Activated T-helper 9 cell treated with anti-CD3 and anti-CD28 coated beads, Interleukin-2, amount 50 U/mL, for 16 hours (primary cell): ENCODE data around the gene CTAG1A.
"Not testable (repeated sequence)": the region's sequence is repeated elsewhere in the genome, so short reads cannot be mapped to it uniquely, and the experiment has no call there.

Source experiments
- DNase-seq: peaks from one replicate; pipeline ENCODE4 v3.0.0-alpha.2; 2020; ENCODE audit warnings: low read depth

CTAG1A gene

DNA sequence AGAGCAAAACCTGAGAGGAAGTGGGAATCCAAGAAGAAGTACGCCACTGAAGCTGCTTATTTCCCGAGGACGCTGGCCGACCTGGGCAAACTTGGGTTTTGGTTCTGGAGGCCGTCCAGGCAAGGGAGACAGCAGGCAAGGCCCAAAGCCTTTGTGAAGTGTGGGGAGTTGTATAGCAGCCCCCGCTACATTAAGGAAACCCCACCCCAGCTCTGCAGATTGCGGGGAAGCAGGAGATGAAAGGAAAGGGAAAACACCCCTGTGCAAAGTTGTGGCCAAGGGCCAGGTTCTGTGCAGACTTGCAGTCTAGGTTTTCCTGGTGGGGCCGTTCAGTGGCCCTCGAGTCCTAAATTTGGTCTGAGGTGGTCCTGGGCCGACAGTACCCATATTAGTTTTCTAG lies 11.9 kb upstream of the CTAG1A start:
- DNase-seq: not testable (repeated sequence)

DNA sequence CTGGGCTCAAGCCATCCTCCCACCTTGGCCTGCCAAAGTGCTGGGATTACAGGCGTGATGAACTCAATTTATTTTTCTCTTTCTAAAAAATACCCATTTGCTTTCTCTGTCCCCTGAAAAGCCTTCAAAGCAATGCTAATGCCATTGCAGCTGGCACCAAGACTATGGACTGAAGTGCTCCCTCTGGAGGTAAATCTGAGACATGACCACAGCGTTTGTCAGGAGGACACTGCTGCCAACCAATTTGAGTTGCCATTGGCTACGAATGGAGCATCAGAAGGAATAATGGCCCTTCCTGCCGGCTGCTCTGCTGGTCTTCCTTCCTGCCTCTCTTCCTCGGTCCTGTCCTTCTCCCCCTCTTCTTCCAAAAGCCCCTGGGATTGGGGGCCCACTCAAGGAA lies 9.9 kb upstream of the CTAG1A start:
- not testable (repeated sequence) for DNase-seq

DNA sequence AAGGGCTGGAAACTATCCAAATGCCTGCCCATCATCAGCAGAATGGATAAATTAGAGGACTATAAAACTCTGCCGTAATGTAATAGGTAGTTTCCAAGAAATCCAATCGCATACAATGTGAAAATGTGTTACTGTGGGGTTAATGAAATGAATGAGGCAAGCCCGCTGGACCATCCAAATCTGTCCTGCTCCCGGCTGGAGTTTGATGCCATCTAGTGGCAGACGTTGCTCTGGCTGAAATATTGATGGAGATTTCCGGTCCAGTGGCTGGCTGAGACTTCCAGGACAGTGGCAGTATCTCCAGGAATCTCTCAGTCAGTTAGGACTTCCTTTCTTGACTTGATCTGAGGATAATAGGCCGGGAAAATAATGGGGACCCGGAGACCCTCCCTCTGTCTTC lies 1.9 kb upstream of the CTAG1A start:
- DNase-seq: not testable (repeated sequence)

DNA sequence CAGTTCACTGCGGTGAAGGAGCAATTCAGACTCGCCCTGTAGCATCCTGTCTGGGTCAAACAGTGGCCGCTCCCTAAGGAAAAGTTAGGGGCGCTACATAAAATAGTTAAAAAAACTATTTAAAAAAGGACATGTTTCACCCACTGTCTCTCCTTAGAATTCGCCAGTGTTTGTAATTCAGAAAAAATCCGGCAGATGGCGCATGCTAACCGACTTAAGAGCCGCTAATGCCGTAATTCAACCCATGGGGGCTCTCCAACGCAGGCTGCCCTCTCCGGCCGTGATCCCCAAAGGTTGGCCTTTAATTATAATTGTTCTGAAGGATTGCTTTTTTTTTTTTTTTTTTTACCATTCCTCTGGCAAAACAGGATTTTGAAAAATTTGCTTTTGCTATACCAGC lies 5.5 kb downstream of the CTAG1A start:
- DNase-seq: not testable (repeated sequence)

DNA sequence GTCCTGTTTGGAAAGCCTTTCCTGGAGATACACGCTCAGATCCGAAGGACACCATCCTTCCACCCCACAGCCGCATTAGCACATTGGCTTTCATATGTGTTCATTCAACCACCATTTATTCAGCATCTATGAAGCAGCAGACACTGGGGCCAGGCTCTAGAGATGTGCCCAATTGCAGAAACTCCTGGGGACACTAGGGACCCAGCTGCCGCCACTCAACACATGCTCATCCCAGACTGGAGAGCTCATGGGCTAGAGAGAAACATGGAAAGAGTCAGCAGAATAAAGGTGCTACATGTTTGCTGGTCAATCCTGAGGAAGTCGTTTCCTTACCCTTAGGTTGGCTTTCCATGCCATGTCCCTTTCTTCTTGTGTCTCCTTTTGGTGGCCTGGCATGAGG lies 7.6 kb downstream of the CTAG1A start:
- DNase-seq: no peak

DNA sequence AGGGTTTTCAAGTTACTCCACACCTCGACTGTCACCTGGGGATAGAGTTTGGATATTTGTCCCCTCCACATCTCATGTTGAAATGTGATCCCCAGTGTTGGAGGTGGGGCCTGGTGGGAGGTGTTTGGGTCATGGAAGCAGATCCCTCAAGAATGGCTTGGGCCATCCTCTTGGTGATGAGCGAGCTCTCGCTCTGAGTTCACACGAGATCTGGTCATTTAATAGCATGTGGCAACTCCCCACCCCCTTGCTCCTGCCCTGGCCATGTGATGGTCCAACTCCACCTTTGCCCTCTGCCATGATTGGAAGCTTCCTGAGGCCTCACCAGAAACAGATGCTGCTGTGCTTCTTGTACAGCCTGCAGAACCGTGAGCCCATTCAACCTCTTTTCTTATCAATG lies 8.3 kb downstream of the CTAG1A start:
- no peak for DNase-seq

DNA sequence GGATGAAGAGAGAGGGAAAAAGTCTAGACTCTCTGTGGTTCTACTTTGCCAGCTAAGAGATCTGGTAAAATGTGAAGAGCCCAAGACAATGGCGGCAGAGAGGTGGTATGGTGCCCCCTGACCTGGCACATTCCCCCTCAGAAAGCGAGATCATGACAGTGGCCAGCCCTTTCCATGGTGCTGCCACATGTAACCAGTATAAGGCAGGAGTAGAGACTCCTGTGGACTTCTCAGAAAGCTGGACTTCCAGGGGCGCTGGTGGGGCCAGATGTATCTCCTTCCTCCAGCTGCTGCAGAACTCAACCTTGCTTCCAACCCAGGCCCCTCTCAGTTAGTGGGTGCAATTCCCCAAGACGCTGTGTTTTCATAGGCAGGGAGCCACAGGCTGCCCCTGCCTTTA lies 9.6 kb downstream of the CTAG1A start:
- DNase-seq: no peak

DNA sequence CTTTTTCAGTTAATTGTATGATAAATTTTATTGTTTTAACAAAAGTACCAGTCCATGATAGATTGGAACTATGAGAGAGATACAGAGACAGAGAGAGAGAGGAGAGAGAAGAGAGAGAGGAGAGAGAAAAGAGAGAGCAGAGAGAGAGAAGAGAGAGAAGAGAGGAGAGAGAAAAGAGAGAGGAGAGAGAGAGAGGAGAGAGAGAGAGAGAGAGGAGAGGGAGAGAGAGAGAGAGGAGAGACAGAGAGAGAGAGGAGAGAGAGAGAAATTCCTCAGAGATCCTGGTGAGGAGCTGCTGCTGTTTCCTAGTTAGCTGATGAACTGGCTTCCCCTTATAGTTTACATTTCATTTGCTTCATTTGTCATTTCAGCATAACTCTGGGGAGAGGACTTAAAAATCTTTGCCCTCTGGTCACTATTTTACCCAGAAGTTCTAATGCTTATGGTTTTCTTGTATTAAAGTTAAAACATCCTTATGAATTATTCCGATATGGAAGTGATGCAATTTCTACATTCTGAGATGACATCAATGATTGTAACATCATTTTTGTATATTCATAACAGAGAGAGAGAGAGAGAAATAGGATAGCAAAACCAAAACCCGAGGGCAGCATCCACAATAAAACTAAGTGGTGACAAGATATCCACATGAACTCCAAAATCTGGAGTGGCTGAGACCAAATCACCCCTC lies 10.8 kb downstream of the CTAG1A start:
- no peak for DNase-seq

DNA sequence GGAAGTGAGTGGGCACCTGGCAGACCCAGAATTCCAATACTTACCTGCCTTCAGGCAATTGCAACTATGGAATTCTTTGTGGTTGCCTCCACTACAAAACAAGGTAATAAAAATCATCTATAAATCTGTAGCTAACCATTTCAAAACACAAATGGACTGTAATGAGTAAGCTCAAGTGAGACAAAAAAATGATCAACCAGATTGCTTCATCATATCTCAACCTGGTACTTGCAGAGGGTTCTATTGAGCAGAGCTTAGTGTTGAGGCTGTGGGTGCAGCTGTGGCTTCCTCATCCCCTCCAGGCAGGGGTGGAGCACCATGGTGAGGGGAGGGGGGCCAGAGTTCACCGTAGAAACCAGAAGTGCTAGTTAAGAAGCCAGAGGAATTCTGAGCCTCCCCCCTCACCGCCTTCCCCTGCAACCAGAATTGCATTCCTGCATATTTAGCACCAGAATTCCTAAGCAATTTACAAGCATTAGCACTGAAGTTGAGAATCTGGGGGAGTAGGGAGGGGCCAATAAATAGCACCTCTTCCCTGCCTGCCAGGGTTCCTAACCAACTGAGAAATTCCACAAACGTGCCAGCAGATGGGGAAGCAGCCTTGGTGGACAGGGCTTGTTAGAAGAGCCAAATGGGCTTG lies 11.5 kb downstream of the CTAG1A start:
- no peak for DNase-seq

DNA sequence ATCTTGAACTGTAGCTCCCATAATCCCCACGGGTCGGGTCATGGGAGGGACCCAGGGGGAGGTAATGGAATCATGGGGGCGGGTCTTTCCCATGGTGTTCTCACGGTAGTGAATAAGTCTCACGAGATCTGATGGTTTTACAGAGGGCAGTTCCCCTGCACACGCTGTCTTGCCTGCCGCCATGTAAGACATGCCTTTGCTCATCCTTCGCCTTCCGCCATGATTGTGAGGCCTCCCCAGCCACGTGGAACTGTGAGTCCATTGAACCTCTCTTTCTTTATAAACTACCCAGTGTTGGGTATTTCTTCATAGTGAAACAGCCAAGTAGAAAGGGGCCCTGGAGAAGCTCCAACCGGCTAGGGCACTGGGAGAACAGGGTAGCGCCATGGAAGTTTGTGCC lies 12.3 kb downstream of the CTAG1A start:
- DNase-seq: no peak

DNA sequence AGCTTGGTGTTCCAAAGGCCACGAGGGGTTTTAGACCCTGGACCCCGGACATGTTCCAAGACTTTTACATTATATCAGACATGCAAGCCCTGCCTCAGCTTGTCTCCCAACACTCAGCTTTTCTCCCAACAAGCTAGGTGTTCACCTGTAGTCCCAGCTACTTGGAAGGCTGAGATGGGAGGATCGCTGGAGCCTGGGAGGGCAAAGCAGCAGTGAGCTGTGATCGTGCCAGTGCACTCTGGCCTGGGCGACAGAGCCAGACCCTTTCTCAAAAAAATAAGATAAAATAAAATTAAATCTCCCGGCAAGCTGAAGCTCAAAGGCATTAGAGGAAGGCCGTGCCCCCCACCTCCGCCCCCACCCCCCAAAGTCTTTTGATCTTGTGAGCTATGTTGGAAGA lies 13.7 kb downstream of the CTAG1A start:
- DNase-seq: no peak

DNA sequence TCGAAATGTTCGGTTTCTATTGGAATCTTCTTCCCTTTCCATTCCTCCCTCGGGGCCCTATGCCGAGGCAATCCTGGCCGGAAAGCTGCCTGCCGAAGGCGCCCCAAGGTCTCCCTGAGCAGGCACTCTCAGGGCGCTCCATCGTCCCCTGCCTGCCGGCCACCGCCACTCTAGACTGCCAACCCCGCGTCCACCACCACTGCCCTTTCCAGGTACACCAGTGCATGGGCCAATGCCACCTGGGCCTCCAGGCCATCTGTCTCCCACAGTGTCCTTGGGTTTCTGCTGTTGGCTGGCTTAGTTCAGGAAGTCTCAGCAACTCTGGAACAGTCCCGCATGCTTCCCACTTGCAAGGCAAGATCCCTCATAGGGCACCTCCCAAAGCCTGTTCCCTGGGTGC lies 14.6 kb downstream of the CTAG1A start:
- DNase-seq: no peak

DNA sequence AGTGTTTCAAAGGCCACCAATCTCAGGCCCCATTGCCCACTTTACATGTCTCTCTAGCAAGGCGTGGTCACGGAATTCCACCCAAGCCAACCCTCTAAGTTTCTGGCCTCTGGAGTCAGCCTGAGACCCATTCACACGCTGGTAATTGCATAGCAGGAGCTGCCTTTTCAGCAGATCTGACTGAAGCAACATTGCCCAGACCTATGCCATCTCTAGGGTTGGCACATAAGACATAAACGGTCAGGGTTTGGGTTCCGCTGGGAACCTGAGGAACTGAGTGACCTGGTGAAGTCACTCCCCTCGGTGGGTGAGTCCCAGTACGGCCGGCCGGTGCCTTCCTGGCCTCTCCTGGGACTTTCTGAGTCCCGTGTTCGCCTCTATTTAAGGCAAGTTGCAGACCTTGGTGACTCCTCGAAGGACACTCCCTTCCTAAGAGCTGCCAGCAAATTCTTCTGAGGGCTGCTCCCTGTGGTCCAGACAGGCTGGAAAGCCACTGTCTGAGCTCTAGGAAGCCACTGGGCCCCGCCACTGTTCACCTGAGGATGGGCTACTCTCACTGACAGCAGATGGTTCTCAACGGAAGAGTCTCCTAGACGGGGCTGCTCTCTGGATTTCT lies 15.9 kb downstream of the CTAG1A start:
- no peak for DNase-seq

DNA sequence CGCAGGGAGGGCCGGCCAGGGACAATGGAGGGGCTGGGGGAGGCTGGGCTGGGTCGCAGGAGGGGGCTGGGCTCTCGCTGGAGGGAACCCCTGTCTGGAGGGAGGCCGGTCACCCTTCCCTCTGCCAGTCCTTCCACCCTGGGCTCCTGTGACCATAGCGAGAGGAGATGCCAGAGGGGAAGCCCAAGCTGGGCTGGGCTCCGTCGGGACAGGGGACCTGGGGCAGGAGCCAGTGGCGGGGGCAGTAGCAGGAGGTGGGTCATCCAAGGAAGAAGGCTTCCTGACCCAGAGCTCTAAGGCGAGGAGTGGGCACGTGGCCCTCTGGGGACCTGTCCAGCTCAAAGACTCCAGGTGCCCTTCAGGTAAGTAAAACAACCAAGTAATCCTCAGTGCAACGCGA lies 17.3 kb downstream of the CTAG1A start:
- no peak for DNase-seq

DNA sequence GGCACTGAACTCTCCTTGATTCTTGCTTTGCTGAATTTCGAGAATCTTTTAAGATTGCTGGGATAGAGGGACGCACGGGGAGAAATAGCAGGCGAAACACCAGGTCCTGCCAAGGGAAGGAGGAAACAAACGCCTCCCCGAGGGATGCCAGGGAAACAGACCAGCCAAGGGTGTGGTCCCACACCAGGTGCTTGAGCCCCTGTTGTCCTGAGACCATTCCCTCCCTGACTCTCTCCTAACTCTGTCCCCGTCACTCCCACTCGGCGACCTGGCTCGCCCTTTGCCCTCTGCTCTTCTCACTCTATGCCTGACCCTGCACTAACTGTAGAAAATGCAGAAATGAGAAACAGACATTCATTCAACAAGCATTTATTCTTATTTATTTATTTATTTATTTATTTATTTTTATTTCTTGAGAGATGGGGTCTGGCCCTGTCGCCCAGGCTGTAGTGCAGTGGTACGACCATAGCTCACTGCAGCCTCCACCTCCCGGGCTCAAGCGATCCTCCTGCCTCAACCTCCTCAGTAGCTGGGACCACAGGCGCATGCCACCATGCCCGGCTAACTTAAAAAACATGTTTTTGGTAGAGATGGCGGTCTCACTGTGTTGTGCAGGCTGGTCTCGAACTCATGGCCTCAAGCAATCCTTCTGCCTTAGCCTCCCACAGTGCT lies 18.0 kb downstream of the CTAG1A start:
- no peak for DNase-seq

DNA sequence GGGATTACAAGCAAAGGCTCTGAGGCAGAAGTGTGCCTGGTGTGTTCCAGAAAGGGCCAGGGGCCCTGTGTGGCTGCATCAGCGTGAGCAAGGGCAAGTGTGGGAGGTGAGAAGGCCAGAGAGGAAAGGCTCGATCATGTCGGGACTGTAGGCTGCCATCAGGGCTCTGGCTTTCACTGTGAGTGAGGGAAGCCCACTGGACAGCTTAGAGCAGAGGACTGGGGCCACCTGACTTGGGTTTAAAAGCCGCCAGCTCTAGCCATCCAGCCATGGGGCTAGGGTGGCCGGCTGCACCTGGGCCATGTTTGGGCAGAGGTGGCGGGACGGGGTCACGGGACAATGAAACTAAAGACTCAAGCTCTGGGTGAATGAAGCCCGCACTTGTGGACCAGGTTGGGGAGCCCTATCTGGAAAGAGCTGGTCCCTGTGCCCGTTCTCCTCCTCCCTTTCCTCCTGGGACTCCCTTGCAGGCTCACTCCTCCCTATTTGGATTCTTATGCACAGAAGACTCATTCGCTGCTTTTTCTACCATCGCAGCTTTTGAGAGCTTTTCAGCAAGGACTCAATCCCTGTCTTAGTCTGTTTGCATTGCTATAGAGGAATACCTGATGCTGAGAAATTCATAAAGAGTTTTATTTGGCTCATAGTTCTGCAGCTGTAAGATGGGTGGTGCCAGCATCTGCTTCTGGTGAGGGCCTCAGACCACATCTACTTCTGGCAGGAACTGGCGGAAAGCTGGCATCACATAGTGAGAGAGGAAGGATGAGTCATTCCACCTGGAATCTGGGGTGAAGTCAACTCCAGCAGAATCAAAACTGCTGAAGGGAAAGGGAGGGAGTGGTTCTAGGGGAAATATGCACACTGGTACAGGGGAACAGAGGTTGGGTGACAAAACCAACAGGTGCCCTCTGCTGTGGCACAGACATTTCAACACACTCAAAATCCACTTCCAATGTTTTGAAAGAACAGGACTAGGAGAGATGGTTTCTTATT lies 18.8 kb downstream of the CTAG1A start:
- no peak for DNase-seq

DNA sequence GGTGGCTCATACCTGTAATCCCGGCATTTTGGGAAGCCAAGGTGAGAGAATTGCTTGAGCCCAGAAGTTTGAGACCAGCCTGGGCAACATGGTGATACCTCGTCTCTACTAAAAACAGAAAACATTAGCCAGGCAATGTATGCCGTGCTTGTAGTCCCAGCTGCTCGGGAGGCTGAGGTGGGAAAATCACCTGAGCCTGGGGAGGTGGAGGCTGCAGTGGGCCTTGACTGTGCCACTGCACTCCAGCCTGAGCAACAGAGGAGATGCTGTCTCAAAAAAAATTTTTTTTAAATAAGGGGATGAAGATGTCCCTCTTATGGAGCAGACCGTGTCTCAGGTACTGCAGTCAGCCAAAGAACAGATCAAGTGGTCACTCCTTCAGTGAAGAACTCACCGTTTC lies 20.6 kb downstream of the CTAG1A start:
- no peak for DNase-seq

DNA sequence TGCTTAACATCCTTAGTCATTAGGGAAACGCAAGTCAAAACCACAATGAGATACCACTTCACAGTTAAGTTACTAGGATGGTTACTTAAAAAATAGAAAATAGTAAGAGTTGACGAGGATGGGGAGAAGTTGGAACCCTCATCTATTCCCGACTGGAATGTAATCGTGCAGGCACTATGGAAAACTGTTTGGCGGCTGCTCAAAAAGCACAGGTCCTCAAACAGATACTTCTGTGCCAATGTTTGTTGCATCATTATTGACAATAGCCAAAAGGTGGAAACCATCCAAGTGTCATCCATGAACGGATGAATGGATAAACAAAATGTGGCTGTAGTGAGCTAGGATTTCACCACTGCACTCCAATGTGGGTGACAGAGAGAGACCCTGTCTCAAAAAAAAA lies 22.4 kb downstream of the CTAG1A start:
- no peak for DNase-seq

DNA sequence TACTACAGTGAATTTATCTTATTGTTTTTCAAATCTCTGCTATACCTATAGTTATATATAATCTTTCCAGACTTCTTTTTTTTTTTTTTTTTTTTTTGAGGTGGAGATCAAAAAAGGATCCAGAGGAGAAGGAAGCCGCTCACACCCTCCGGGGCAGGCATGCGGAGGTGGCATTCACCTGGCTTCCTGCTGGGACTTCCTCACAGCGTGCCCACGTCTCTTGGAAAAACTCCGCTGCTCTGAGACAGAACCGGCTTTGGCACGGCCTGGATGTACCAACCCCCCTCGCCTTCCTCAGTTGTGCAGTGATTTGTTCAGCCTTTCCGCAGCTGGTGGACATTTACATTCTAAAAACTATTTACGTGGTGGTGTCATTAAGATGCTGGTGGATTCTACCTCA lies 23.0 kb downstream of the CTAG1A start:
- not testable (repeated sequence) for DNase-seq

DNA sequence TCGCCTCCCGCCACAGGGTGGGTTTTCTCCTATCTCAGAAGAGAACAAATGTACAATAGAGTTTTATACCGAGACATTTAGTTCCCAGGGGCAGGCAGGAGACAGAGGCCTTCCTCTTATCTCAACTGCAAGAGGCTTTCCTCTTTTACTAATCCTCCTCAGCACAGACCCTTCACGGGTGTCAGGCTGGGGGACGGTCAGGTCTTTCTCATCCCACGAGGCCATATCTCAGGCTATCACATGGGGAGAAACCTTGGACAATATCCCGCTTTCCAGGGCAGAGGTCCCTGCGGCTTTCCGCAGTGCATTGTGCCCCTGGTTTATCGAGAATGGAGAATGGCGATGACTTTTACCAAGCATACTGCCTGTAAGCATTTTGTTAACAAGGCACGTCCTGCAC lies 23.9 kb downstream of the CTAG1A start:
- not testable (repeated sequence) for DNase-seq

DNA sequence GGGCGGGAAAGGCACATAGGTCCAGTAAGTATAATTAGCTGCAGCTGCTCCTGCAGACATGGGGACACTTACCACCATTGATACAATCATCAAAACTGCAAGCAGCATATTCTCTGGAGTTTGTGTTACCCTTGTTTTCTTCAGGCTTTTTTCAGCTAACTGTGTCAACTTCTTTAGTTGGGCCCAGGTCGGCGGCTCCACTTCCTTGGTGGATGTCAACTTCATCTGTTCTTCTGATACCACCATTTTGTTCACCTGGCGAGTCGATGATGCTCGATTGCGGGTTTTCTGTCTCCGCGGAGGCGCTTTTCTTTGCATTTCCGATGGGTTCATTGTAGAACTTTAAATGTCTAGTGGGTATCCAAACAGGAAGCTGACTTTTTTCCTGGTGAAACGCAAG lies 26.2 kb downstream of the CTAG1A start:
- not testable (repeated sequence) for DNase-seq

DNA sequence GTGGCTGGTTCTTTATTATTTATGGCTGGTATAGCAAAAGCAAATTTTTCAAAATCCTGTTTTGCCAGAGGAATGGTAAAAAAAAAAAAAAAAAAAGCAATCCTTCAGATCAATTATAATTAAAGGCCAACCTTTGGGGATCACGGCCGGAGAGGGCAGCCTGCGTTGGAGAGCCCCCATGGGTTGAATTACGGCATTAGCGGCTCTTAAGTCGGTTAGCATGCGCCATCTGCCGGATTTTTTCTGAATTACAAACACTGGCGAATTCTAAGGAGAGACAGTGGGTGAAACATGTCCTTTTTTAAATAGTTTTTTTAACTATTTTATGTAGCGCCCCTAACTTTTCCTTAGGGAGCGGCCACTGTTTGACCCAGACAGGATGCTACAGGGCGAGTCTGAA lies 28.7 kb downstream of the CTAG1A start:
- not testable (repeated sequence) for DNase-seq
